ENCODE measurements around the gene AAR2.

AAR2 gene

DNA sequence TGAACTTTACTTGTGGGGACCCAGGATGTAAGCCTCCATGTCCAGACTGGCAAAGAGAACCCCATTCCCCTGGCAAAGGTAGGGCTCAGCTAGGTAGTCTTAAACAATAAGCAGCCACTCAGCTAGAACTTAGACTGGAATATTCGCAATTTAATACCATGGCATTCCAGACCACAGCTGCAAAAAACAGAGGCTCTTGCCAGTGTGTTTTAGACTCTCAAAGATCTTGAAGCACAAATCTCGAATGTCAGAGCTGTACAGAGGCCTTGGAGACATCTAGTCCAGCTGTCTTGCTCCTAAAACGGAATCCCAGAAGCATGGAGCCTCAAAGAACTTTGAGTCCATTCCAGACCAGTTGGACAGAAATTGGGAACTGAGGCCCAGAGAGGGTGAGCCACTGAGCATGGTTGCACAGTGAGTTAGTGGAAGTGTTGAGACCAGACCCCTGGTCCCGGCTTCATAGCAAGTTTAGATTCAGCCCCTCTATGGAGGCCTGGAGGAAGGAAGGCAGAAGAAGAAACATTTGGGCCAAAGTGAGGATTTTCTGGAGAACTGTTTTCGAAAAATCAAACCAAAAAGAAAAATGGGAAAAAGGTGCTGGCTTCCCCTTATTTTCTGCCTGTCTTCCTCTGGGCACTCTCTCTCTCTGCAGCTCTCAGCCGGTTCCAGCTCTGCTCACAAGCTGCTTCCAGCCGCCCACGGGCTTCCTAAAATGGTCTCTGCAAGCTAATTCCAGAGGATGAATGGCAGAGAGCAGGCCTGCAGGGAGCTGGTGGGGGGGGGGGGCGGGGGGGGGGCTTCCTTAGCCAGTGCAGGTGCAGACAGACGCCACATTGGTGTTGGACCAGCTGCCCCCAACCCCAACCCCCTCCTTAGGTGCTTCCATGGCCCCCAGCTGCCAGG, 32.4 kb downstream of the AAR2 start:
- H3K27me3 ChIP-seq (ENCODE audit: control insufficient read depth in 5 of 5, insufficient read depth in 4 of 5, low read length in 5 of 5) = peaks cover 0 to 9% (median 4%) of the 10 kb centered on the region in 5 donors
- H3K4me1 ChIP-seq (ENCODE audit: control insufficient read depth in 5 of 5, insufficient read depth in 5 of 5, low read length in 5 of 5) = no peaks in the 10 kb centered on the region
- H3K9ac ChIP-seq (ENCODE audit: low read length in 5 of 5) = no peak overlapping the region
- H3K36me3 ChIP-seq (ENCODE audit: control insufficient read depth in 5 of 5, insufficient read depth in 5 of 5, low read length in 5 of 5) = no peaks in the 10 kb centered on the region
- H3K27ac ChIP-seq (ENCODE audit: low read depth, low read length) = no peak overlapping the region
- H3K9me3 ChIP-seq (ENCODE audit: control insufficient read depth in 5 of 5, low read length in 5 of 5) = no peaks in the 10 kb centered on the region
- no peak overlapping the region for H3K4me3 ChIP-seq (ENCODE audit: low read depth in 1 of 5, low read length in 5 of 5)

GRCh38 chr20:36269507-36269906, 33.2 kb downstream of the AAR2 start:
- H3K27me3 ChIP-seq (ENCODE audit: control insufficient read depth in 5 of 5, insufficient read depth in 4 of 5, low read length in 5 of 5) = peaks cover 5 to 16% (median 8%) of the 10 kb centered on the region in 5 donors
- H3K4me1 ChIP-seq (ENCODE audit: control insufficient read depth in 5 of 5, insufficient read depth in 5 of 5, low read length in 5 of 5) = no peaks in the 10 kb centered on the region
- no peaks in the 10 kb centered on the region for H3K36me3 ChIP-seq (ENCODE audit: control insufficient read depth in 5 of 5, insufficient read depth in 5 of 5, low read length in 5 of 5)
- H3K4me3 ChIP-seq (ENCODE audit: low read depth in 1 of 5, low read length in 5 of 5) = no peak overlapping the region
- no peak overlapping the region for H3K9ac ChIP-seq (ENCODE audit: low read length in 5 of 5)
- H3K27ac ChIP-seq (ENCODE audit: low read depth, low read length) = no peak overlapping the region
- no peaks in the 10 kb centered on the region for H3K9me3 ChIP-seq (ENCODE audit: control insufficient read depth in 5 of 5, low read length in 5 of 5)

DNA sequence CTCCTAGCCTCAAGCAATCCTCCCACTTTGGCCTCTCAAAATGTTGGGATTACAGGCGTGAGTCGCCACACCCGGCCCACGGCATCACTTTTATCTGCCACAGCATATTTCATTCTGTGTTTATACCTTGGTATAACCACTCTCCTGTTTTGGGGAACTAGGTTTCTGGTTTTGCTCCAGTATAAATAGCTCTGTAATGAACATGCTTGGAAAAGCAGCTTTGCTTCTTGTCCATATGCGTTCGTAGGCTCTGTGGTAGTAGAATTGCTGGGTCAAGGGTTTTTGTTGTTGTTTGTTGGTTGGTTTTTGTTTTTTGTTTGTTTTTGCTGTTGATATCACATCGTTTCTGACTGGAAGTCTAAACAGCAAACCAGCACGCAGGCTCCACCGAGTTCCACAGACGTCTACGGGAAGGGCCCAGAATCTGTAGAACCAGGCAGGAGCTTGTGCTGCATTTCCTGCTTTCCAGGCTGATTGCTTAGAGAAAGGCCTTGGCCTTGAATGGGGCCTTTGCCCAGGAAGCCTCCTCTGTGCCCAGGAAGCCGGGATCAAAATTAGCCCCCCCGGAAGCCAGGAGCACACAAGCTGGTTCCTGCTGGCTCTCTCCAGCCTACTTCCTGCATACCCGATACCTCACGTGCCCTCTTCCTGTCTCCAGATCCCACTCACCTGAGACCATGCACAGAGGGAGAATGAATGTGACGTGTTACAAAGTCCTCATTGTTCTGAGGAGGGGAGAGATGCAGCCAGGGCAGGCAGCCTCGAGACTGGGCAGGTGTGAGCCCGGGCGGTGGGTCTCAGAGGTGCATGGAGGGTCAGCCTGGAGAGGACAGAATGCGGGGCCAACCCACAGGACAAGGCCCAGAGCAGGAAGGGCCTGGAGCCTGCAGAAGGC, 34.7 kb downstream of the AAR2 start:
- Histone ChIP-seq H3K9me3 (ENCODE audit: control insufficient read depth in 5 of 5, low read length in 5 of 5) (no peaks in the 10 kb centered on the region), H3K36me3 (ENCODE audit: control insufficient read depth in 5 of 5, insufficient read depth in 5 of 5, low read length in 5 of 5) (no peaks in the 10 kb centered on the region), H3K27me3 (ENCODE audit: control insufficient read depth in 5 of 5, insufficient read depth in 4 of 5, low read length in 5 of 5) (peaks cover 6 to 21% (median 17%) of the 10 kb centered on the region in 5 donors), H3K4me1 (ENCODE audit: control insufficient read depth in 5 of 5, insufficient read depth in 5 of 5, low read length in 5 of 5) (no peaks in the 10 kb centered on the region), H3K4me3 (ENCODE audit: low read depth in 1 of 5, low read length in 5 of 5) (no peak overlapping the region), H3K27ac (ENCODE audit: low read depth, low read length) (no peak overlapping the region), H3K9ac (ENCODE audit: low read length in 5 of 5) (no peak overlapping the region)

- no peak overlapping the region for H3K9ac ChIP-seq (ENCODE audit: low read length in 5 of 5)
- no peak overlapping the region for H3K27ac ChIP-seq (ENCODE audit: low read depth, low read length)
- no peaks in the 10 kb centered on the region for H3K9me3 ChIP-seq (ENCODE audit: control insufficient read depth in 5 of 5, low read length in 5 of 5)
- peaks cover 6 to 21% (median 17%) of the 10 kb centered on the region in 5 donors for H3K27me3 ChIP-seq (ENCODE audit: control insufficient read depth in 5 of 5, insufficient read depth in 4 of 5, low read length in 5 of 5)
- no peak overlapping the region for H3K4me3 ChIP-seq (ENCODE audit: low read depth in 1 of 5, low read length in 5 of 5)
- no peaks in the 10 kb centered on the region for H3K4me1 ChIP-seq (ENCODE audit: control insufficient read depth in 5 of 5, insufficient read depth in 5 of 5, low read length in 5 of 5)
- H3K36me3 ChIP-seq (ENCODE audit: control insufficient read depth in 5 of 5, insufficient read depth in 5 of 5, low read length in 5 of 5) = no peaks in the 10 kb centered on the region
These were observed 35.6 kb downstream of the AAR2 start for GRCh38 chr20:36271639-36272546.

GRCh38 chr20:36272547-36273220, 36.4 kb downstream of the AAR2 start:
- H3K9me3 ChIP-seq (ENCODE audit: control insufficient read depth in 5 of 5, low read length in 5 of 5) = no peaks in the 10 kb centered on the region
- H3K27ac ChIP-seq (ENCODE audit: low read depth, low read length) = no peak overlapping the region
- no peak overlapping the region for H3K9ac ChIP-seq (ENCODE audit: low read length in 5 of 5)
- peaks cover 6 to 21% (median 17%) of the 10 kb centered on the region in 5 donors for H3K27me3 ChIP-seq (ENCODE audit: control insufficient read depth in 5 of 5, insufficient read depth in 4 of 5, low read length in 5 of 5)
- no peak overlapping the region for H3K4me3 ChIP-seq (ENCODE audit: low read depth in 1 of 5, low read length in 5 of 5)
- no peaks in the 10 kb centered on the region for H3K36me3 ChIP-seq (ENCODE audit: control insufficient read depth in 5 of 5, insufficient read depth in 5 of 5, low read length in 5 of 5)
- no peaks in the 10 kb centered on the region for H3K4me1 ChIP-seq (ENCODE audit: control insufficient read depth in 5 of 5, insufficient read depth in 5 of 5, low read length in 5 of 5)

- Histone ChIP-seq H3K4me1 (ENCODE audit: control insufficient read depth in 5 of 5, insufficient read depth in 5 of 5, low read length in 5 of 5) (no peaks in the 10 kb centered on the region), H3K9me3 (ENCODE audit: control insufficient read depth in 5 of 5, low read length in 5 of 5) (no peaks in the 10 kb centered on the region), H3K27me3 (ENCODE audit: control insufficient read depth in 5 of 5, insufficient read depth in 4 of 5, low read length in 5 of 5) (peaks cover 6 to 21% (median 17%) of the 10 kb centered on the region in 5 donors), H3K27ac (ENCODE audit: low read depth, low read length) (no peak overlapping the region), H3K36me3 (ENCODE audit: control insufficient read depth in 5 of 5, insufficient read depth in 5 of 5, low read length in 5 of 5) (no peaks in the 10 kb centered on the region), H3K9ac (ENCODE audit: low read length in 5 of 5) (no peak overlapping the region), H3K4me3 (ENCODE audit: low read depth in 1 of 5, low read length in 5 of 5) (no peak overlapping the region)
These were observed 37.3 kb downstream of the AAR2 start for GRCh38 chr20:36273414-36274180.

DNA sequence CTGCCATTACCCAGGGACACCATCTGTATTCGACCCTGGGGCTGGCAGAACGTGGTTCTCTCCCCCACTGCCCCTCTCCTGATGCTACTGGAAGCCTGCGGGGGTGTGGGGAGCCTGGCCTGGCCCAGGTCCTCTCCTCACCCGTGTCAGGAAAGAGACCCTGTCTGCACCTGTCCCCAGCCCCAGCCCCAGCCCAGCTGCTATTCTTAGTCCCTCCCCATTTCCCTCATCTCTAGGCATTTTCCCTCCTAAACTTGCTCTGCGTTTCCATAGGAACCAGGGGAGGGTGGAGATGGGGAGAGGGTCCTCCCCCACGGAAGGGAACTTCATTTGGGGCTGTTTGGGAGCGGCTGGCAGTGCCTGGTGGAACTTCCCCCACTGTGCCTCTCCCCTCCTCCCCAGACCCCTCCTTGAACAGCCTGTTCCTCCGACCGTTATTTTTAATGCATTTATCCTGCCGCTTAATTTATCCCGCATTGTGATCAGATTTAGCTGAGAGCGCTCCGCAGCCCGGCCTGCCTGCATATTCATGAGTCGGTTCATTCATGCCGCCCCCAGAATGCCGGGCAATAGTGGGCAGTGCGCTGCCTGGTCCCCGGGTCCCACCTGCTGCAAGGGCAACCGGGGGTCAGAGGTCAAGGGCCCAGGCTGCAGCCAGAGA, 38.0 kb downstream of the AAR2 start:
- Histone ChIP-seq H3K27me3 (ENCODE audit: control insufficient read depth in 5 of 5, insufficient read depth in 4 of 5, low read length in 5 of 5) (peaks cover 8 to 21% (median 17%) of the 10 kb centered on the region in 5 donors), H3K9ac (ENCODE audit: low read length in 5 of 5) (no peak overlapping the region), H3K4me1 (ENCODE audit: control insufficient read depth in 5 of 5, insufficient read depth in 5 of 5, low read length in 5 of 5) (no peaks in the 10 kb centered on the region), H3K4me3 (ENCODE audit: low read depth in 1 of 5, low read length in 5 of 5) (no peak overlapping the region), H3K9me3 (ENCODE audit: control insufficient read depth in 5 of 5, low read length in 5 of 5) (no peaks in the 10 kb centered on the region), H3K27ac (ENCODE audit: low read depth, low read length) (no peak overlapping the region), H3K36me3 (ENCODE audit: control insufficient read depth in 5 of 5, insufficient read depth in 5 of 5, low read length in 5 of 5) (no peaks in the 10 kb centered on the region)

DNA sequence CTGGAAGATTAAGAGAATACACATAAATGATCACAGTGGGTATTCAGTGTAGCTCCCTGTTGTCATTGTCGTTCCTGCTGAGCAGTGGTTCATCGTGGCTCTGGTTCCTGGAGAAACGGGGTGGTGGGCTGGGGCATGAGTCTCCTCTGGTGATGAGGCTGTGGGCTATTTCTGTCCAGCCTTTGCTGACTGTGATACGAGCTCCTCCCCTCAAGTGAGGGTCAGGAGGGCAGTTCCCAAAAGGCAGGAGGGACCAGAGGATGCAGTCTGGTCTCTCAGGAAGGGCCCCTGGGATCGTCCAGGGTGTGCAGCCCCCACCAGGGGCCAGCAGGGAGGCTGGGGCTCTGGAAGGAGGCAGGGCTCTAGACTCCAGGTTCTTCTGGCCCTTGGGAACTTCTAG, 38.7 kb downstream of the AAR2 start:
- H3K27ac ChIP-seq (ENCODE audit: low read depth, low read length) = no peak overlapping the region
- no peaks in the 10 kb centered on the region for H3K36me3 ChIP-seq (ENCODE audit: control insufficient read depth in 5 of 5, insufficient read depth in 5 of 5, low read length in 5 of 5)
- H3K27me3 ChIP-seq (ENCODE audit: control insufficient read depth in 5 of 5, insufficient read depth in 4 of 5, low read length in 5 of 5) = peaks cover 9 to 24% (median 17%) of the 10 kb centered on the region in 5 donors
- H3K9ac ChIP-seq (ENCODE audit: low read length in 5 of 5) = no peak overlapping the region
- no peaks in the 10 kb centered on the region for H3K4me1 ChIP-seq (ENCODE audit: control insufficient read depth in 5 of 5, insufficient read depth in 5 of 5, low read length in 5 of 5)
- H3K9me3 ChIP-seq (ENCODE audit: control insufficient read depth in 5 of 5, low read length in 5 of 5) = peaks cover 0 to 2% (median 0%) of the 10 kb centered on the region in 5 donors
- H3K4me3 ChIP-seq (ENCODE audit: low read depth in 1 of 5, low read length in 5 of 5) = no peak overlapping the region

Measured in subcutaneous abdominal adipose tissue (tissue), 5 donors.